Kasumi-1 (cell line): Measurements from ENCODE around the gene FGD4.

Experiments used
- DNase-seq, 2 experiments: peaks; one replicate each; lab custom pipeline; 2025; lab: John Stamatoyannopoulos, UW

The FGD4 gene

GRCh38 chr12:32407795-32408194, 8.4 kb downstream of the FGD4 start:
- DNase-seq: no peak

- no peak for DNase-seq
Observed at GRCh38 chr12:32413412-32413811, 14.1 kb downstream of the FGD4 start.

DNA sequence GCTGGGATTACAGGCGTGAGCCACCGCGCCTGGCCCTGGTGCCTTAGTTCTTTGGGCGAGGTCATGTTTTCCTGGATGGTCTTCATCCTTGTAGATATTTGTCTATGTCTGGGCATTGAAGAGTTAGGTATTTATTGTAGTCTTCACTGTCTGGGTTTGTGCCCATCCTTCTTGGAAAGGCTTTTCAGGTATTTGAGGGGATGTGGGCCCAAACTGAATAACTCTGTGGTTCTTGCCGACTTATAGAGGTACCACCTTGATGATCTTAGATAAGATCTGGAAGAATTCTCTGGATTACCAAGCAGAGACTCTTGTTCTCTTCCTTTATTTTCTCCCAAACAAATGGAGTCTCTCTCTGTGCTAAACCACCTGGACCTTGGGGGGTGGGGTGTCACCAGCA, 18.9 kb downstream of the FGD4 start:
- no peak for DNase-seq

- DNase-seq: no peak
Observed at GRCh38 chr12:32418903-32419519, 19.7 kb downstream of the FGD4 start.

DNA sequence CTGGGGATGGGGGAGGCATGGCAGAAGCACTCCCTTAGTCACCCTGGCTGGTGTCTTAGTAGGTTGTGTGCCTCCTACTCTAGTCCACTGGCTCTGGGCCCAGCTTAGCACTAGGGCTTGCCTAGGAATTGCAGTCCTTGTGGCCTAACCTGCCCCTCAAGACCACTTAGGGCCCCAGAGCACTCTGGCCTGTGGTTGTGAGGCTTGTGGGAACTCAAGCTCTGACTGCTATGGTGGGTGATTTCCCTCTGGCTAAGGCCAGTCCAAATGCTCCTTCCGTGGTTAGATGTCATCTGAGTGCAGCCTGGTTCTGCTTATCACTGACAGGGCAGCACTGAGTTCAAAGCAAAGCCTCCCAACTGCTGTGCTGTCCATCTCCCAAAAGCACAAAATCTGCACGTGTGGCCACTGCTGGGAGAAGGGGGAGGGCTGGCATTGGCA, 20.2 kb downstream of the FGD4 start:
- peak in 1 of 2 experiments; percentile 15 for DNase-seq

DNA sequence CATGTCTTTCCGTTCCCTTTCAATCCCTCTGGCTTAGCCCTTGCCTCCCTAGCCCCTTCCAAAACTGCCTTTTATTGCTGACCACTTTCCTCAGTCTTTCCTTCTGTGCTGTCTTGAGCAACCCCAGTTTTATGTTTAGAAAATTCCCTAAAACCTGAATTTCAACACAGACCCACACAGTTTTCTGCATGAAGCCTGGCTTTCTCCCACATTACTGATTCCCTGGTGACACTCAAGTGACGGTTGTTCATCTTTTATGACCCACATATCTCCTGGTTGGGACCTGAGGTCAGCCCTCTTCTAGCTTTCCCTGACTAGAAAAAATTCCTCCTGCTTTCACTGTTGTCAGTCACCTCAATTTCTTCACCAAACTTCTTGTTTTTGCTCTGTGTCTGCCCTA, 21.0 kb downstream of the FGD4 start:
- DNase-seq: no peak

DNA sequence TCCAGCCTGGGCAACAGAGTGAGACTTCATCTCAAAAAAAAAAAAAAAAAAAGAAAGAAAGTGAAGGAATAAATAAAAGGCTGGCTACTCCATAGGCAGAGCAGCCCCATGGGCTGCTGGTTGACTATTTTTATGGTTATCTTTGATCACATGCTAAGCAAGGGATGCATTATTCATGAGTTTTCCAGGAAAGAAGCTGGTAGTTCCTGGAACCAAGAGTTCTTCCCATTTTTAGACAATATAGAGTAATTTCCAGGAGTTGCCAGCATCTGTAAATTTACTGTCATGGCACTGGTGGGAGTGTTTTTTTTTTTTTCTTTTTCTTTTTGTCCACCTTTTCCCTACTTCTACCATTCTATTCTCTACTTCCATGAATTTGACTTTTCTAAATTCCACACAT, 24.2 kb downstream of the FGD4 start:
- DNase-seq: no peak

DNA sequence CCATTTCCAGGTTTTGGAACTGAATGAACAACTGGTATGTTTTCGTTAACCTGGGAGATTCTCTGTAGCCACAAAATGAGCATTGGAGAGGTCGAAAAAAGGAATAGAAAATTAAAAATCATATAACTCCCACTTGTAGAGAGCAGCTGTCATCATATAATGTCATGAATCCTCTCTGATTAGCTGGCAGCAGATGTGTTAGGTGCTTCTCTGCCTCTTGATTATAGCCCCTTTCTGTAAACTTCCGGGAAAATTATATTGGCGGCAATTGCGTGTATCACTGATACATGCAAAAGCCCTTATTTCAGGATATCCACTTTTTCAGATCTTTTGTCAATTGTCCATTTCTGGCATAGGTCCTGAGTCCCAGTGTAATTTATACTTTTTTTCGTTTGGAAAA, 31.7 kb downstream of the FGD4 start:
- no peak for DNase-seq

GRCh38 chr12:32435921-32436705, 36.8 kb downstream of the FGD4 start:
- DNase-seq: no peak

DNA sequence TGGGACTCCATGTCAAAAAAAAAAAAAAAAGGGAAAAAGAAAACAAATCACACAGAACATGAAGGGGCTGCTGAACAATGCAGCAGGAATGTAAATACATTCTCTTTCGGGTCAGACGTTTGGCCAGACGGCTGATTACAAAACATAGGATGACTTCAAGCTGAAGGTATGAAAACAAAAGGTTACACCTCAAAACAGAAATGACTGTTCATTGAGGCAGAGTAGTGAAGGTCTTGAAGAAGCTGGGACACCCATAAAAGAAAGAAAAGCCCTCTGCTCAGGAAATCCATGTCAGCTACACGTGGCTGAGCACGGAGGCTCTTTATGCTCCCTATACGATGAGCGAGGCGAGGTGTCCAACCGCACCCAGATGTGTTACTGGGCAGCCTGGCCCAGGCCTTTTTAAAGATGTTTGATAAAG, 37.7 kb downstream of the FGD4 start:
- no peak for DNase-seq

GRCh38 chr12:32440120-32440865, 40.9 kb downstream of the FGD4 start:
- no peak for DNase-seq

DNA sequence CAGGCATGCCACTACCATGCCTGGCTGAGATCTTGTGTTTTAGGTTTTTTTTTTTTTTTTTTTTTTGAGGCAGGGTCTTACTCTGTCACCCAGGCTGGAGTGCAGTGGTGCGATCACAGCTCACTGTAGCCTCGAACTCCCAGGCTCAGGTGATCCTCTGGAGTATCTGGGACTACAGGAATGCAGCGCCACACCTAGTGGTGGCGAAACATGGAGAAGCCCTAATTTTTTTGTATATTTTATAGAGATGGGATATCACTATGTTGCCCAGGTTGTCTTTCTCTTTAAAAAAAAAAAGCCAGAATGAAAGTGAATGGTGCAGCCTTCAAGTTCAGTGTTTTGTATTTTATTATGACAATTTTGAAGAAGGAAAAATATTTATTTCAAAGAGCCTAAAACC, 44.1 kb downstream of the FGD4 start:
- DNase-seq: no peak

- DNase-seq: no peak
Observed at GRCh38 chr12:32444895-32445294, 45.5 kb downstream of the FGD4 start.

- DNase-seq: no peak
Observed at GRCh38 chr12:32445356-32445755, 46.0 kb downstream of the FGD4 start.

DNA sequence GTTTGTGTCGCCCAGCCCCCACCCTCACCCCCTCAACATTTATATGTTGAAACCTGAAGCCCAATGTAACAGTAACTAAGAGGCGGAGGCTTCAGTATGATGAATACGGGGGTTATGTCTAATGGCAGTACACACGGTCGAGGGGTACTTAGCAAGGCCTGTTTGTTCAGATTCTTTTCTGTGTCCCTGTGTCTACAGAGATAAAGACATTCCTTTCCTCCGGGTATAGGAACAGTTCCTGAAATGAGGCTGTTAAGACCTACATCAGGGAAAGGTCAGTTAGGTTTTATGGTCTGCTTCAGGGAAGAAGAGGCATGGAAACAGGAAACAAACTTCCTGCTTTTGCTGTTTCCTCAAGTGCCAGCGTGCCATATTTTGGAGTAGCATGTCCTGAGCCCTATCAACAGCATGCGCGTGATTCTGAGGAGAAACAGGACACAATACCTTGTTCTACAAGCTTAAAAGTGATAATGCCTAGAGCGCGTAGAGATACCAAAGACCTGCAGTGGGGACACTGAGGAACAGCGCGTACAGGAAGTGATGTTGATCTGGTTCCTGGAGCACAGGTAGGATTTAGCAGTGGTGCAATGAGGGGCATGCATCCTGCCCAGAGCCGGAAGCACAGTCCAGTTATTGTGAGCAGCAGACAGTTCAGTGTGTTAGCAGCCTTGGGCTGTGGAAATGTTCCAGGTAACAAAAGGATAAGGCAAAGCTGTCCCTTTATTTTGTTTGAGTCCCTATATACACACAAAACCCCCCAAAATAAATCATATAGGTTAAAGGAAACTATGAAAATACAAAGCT, 47.2 kb downstream of the FGD4 start:
- no peak for DNase-seq

DNA sequence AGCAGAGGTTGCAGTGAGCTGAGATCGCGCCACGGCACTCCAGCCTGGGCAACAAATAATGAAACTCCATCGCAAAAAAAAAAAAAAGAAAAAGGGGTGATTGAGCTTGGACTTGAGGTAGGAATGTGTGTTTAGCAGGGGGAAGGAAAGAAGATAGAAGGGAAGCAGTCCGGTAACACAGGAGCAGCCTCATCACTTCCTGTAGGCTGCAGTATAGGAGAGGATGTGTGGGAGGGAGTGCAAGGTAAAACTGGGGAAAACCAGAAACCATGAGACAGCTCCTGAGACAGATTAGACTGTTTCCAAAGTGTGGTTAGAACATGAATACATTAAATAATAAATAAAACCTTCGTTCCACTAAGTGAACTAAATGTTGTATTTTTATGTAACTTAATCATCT, 49.2 kb downstream of the FGD4 start:
- DNase-seq: peak; percentile 14 to 34

DNA sequence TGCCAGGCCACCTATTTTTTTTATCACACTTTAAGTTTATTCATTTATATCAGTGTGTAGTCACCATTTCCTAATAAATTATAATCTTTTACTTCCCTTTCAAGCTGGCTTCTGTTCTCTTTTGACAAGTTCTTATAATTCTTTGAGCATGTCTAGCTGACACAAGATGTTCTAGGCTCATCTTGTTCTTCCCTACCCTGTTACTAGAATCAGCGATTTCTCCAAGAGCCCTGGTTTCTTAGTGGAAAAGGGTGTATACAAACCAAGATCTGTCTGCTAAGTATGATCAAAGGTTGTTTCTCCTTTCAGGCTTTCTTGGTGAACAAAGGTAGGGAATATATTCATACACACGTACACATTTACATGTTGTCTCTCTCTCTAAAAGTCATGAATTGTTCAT, 51.0 kb downstream of the FGD4 start:
- DNase-seq: no peak

DNA sequence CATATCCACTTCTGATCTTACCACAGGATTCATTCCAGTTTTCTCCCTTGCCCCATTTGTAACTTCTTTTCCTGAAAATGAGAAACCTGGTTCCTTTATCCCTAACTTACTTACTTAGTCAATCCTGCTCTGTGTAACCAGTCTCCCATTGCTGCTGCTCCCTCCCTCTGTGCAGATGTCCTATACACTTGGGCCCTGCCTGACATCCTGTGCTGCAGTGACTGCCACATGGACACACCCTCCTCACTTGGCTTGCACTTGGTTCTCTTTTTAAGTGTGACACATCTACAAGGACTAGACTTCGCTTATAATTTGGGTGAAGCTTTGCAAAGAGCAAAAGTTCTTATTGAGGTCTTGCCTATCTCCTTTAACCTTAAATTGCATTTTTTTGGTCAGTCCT, 51.4 kb downstream of the FGD4 start:
- peak in 1 of 2 experiments; percentile 3 for DNase-seq

- no peak for DNase-seq
Observed at GRCh38 chr12:32451816-32452215, 52.5 kb downstream of the FGD4 start.

DNA sequence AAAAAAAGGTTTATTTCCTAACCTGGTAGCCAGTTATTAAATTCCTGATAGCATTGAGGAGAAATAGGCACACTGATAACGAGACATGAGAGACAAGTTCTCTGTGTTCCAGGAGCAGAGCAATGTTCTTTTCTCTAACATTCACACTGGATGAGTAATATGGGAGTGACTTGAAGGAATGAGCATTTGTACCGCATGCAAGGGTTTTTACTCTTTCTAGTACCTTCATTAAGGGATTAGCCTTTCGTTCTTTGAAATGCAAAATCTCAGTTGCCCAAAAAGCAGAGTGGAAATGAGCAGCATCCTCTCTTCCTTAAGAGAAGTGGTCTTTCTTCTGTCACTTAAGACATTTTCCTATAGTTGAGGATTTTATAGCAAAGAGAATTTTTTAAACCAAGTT, 54.7 kb downstream of the FGD4 start:
- no peak for DNase-seq

- no peak for DNase-seq
Observed at GRCh38 chr12:32454866-32455265, 55.5 kb downstream of the FGD4 start.

- DNase-seq: peak; percentile 81 to 92
Observed at GRCh38 chr12:32455607-32456071, 56.3 kb downstream of the FGD4 start.
